Stimulated activated CD8-positive, alpha-beta memory T cell treated with anti-CD3 and anti-CD28 coated beads, Interleukin-12 subunit alpha, Interleukin-12 subunit beta, amount 100 ng/mL, for 4 hours (primary cell): ENCODE measurements around the gene TMEM234.
A peak's percentile ranks its signal among the peaks of the same experiment; 100 is the strongest.

Source experiments
- DNase-seq: peaks from one replicate; pipeline ENCODE4 v3.0.0-alpha.2; 2020; ENCODE audit warnings: low read depth

Gene TMEM234

DNA sequence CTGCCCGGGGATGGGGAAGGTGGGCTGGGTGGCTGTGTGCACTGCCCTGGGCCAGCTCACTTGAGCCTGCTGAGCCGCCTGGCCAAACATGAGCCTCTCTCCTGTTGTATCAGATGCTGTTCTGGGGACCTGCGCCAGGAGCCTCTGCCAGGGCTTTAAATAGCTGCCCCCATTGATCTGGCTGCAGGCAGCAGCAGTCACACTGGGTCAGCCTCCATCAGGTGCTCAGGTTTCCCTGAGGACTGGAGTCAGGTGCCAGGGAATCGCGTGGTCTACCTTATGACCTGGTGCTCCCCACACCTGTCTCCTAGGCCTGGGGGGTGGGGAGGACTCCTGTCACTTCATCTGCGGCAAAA lies 22.5 kb downstream of the TMEM234 start:
- no peak for DNase-seq

DNA sequence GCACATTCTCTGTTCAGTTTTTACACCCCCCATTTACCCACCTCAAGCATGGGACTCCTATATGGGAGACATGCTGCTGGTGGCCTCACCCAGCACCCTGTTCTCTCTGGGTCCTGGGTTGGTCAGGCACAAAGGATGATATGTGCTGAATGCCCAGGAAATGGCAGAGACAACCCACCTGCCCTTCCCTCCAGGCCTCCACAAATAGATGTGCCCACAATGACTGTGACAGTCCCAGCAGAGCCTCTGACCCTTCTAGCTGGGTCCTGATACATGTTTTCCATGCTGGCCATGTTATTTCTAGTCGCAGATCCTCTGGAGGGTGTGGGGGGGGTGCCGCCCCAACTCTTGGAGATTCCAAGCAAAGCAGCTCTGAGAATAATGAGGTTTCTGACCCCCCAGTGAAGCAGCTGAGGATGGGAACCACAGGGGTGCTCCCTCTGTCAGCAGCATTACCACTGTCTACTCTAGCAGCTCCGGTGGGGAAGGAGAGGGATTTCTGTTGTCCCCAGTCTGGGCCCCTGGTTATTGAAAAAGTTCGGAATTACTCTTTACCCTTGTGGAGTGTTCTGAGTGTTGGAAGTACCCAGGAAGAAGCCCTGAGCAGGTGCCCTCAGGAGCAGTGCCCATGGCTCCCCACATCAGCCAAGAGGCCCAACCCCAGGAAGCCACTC lies 23.0 kb downstream of the TMEM234 start:
- DNase-seq, result no peak

DNA sequence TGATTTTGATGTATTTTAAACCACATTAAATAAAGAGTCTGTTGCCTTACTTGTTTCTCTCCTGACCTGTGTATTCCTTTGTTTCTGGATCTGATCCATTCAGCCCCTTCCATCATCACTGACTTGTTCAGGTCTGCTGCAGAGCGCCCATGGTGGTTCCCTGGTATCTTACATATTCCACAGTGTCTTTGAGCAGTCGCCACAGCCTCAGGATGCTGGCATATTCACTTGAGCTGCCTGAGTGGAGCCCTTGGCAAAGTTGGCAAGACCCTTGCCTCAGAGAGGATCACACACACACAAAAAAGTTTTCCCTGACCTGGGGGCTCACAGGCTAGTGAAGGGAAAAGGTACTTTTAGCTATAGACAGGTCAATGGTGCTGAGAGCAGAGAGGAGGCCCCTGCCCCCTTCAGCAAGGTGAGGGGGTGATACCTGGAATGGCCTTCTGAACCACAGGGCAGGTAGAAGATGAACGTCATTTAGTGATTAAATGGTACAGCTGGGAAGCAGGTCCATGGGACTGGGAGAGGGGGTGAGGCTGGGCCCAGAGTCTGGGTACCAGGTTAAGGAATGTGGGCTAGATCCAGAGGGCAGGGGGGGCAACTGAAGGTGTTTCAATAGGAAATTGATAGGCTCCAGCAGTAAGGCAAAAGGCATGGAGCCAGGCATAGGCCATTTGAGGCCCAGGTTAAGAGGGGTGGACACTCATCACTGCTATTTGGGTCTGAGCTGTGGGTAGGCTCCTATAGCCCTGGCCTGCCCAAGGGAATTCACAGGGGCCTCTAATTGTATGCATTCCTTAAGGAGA lies 23.7 kb downstream of the TMEM234 start:
- DNase-seq, result no peak

DNA sequence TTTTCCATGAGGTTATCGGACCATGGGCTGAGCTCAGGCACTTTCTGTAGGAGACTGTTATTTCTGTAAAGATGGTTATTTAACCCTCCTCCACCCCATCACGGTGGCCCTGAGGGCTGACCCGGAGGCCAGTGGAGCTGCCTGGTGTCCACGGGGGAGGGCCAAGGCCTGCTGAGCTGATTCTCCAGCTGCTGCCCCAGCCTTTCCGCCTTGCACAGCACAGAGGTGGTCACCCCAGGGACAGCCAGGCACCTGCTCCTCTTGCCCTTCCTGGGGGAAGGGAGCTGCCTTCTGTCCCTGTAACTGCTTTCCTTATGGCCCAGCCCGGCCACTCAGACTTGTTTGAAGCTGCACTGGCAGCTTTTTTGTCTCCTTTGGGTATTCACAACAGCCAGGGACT lies 24.3 kb downstream of the TMEM234 start:
- DNase-seq, result no peak

DNA sequence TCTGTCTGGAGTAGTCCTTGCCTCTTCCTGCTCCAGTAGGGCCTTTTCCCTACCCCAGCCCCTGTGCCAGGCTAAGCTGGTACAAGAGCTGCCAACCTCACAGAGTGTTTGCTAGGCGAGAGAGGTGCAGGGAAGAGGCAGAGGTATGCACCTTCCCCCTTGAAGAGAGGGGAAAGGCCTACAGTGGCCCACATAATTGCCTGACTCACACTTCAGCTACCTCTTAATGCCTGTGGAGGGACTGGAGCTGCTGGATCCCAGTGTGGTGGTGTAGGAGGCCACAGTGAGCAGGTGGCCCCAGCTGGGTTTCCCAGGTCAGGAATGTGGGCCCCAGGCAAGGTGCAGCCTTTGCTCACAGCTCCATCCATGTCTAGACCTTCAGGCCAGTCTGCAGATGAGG lies 25.1 kb downstream of the TMEM234 start:
- no peak for DNase-seq

DNA sequence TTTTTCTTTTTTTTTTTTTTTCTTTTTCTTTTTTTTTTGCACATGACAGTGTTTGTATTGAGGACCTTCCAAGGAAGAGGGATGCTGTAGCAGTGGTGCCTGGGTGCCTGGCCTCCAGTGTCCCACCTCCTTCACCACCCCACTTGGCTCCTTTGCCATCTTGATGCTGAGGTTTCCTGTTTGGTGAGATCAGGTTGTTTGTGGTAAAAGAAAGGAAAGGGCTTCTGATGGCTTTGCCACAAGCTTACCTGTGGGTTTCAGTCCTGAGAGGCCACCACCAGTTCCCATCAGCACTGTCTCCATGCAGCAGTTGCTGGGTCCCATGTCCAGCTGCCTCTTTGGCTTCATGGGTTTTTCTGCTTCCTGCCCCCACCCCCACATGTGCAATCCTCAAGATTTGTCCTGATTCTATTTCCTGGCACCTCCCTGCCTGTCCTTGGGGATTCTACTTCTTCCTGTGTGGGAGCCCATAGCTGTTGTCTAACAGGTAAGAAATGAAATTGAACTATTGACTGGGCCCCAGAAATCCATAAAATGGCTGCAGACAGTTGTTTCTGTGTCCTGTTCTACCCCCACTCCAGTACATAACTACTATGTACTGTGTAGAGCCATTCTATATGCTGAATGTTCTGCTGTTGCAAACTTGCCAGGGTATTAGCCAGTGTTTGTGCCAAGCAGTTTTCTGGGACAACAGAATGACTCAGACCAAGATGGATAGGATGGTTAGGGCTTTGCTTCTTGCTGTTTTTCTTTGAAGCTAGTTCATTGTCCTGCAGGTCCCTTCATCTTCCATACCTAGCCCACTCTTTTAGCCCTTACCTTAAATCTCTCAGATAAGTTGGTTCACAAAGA lies 26.0 kb downstream of the TMEM234 start:
- no peak for DNase-seq

DNA sequence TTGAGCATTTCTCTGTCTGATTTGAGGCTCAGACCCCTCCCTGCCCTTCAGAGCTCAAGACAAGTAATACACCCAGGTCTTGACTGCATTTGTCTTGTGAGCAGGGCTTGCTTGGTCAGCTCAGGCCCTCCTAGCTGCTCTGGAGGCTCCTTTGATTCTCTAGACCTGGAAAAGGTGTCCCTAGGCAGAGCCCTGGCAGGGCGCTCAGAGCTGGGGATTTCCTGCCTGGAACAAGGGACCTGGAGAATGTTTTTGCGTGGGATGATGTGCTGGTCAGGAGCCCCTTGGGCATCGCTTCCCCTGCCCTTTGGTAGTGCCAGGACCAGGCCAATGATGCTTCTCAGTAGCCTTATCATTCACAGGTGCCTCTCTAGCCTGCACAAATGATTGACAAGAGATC lies 26.6 kb downstream of the TMEM234 start:
- no peak for DNase-seq

DNA sequence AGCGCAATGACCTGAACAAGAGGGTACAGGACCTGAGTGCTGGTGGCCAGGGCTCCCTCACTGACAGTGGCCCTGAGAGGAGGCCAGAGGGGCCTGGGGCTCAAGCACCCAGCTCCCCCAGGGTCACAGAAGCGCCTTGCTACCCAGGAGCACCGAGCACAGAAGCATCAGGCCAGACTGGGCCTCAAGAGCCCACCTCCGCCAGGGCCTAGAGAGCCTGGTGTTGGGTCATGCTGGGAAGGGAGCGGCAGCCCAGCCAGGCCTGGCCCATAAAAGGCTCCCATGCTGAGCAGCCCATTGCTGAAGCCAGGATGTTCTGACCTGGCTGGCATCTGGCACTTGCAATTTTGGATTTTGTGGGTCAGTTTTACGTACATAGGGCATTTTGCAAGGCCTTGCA lies 27.2 kb downstream of the TMEM234 start:
- DNase-seq, result no peak

DNA sequence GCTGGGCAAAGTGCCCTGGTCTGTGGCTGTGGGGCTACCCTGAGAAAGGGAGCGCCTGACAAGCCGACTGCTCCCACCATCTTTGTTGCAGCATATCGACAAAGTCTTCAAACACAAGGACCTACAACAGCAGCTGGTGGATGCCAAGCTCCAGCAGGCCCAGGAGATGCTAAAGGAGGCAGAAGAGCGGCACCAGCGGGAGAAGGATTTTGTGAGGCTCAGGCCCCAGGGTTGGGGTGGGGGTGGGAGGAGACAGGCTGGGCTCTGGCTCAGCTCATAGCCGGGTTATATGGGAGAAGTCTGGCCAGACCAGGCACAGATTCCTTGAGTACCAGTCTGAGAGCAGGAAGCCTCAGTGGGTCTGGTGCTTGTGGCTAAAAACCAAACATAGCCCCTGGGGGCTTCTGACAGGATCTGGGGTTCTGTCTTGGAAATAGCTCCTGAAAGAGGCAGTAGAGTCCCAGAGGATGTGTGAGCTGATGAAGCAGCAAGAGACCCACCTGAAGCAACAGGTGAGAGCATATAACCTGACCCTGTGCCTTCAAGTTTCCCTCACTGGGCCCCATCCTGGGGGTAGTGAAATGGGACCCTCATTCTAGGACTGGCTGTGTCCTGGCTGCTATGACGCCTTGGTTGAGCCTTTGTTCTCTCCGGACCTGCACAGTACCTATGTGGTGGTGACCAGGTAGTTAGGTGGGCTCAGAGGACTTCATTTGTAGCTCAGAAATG lies 29.8 kb downstream of the TMEM234 start:
- no peak for DNase-seq

DNA sequence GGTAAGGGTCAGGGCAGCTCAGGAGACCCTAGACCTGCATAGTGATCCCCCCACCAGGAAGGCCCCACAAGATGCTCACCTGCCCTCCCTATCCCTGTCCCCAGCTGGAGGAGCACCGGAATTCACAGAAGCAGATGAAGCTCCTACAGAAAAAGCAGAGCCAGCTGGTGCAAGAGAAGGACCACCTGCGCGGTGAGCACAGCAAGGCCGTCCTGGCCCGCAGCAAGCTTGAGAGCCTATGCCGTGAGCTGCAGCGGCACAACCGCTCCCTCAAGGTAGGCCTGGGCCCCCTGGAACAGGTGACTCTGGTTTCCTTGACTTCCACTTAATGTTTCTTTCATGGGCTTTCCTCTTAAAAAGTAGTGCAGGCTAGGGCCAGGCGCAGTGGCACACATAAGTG lies 34.3 kb downstream of the TMEM234 start:
- no peak for DNase-seq

DNA sequence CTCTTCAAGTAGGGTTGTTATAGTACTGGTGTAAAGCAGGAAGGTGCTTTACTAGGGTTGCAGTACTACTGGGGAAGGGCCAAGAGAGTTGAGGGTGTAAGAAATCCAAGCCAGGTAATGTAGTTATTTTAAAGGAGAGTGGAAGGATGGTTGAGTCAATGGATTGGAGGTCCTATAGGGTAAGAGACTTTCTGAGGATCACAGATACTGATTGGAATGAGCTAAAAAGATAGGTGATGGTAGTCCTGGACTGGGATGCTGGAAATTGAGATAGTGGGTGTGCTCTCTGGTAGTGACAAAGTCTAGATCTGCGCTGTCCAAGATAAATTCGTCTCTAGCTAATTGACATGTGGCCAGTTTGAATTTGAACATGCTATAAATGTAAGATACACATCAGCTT lies 35.7 kb downstream of the TMEM234 start:
- no peak for DNase-seq

DNA sequence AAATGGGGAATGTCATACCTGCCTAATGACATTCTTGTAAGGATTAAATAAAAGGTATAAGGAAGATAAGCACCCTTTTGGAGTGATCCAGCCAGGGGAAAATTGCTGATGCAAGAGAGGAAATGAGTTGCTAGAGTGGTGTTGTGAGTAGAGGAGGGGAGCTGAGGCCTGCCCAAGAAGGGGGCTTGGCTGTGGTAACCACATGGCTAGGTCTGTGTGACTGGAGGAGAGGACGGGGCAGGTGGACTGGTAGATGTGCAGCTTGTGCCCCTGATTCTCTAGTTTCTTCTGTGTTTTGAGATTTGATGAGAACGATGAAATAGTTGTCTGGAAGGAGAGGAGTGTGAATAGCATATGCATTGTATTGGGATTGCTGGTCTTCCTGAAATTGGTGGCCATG lies 36.1 kb downstream of the TMEM234 start:
- DNase-seq, result no peak

DNA sequence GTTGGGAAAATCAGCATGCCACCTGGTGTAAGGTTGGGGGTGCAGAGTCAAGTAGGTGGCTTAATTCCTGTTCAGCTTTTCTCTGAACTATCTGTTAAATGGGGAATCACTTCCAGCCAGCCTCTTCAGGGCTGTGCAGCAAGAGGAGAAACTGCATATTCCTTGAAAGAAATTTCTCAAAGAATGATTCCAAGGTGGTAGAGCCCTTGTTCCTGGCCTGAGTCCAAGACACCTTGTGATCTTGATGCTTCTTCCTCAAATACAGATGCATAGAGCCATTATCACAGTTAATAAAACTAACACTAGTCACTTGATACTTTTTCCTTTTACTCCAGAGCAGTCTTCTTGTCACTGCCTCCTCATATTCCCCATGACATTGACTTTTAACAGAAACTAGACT lies 37.5 kb downstream of the TMEM234 start:
- no peak for DNase-seq

DNA sequence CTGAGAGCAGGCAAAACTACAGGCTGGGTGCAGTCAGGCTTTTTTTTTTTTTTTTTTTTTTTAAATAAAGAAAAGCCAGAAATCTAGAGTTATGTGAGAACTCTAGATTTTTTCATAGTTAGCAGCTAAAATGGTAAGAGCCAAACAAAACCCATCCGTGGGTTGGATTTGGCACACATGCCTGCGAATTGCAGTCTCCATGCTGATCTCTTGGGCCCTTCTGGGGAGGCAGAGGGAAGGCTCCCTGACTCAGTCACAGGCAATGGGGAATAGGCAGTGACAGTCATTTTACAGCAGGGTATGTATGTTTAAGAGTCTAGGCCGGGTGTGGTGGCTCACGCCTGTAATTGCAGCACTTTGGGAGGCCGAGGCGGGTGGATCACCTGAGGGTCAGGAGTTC lies 40.1 kb downstream of the TMEM234 start:
- DNase-seq, result no peak

DNA sequence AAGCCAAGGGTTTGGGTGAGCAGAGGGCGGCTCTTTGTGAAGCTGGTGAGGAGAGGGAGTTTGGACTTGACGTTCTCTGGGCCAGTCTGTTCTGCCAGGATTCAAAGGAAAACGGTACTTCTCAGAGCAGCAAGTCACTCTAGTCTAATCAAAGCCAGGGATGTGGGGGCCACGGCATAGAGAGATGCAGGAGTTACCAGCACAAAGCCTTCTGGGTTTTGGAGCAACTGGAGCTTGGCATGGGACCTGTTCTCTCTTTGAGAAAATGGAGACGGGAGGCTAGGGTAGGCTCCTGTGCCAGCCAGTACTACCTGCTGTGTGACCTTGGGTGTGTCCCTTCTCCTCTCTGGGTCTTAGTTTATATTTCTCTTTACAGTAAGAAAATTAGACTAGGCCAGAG lies 40.6 kb downstream of the TMEM234 start:
- DNase-seq, result no peak

DNA sequence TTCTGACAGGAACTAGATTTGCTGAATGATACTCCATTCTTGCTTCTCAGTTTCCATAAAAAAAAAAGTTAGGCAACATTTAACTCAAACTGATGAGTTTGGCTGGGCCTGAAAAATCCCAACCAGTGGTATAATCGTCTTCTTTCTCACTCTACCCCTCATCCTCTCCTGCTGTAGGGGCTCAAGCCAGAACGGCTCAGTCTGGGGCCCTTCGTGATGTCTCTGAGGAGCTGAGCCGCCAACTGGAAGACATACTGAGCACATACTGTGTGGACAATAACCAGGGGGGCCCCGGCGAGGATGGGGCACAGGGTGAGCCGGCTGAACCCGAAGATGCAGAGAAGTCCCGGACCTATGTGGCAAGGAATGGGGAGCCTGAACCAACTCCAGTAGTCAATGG lies 41.1 kb downstream of the TMEM234 start:
- DNase-seq, result no peak

DNA sequence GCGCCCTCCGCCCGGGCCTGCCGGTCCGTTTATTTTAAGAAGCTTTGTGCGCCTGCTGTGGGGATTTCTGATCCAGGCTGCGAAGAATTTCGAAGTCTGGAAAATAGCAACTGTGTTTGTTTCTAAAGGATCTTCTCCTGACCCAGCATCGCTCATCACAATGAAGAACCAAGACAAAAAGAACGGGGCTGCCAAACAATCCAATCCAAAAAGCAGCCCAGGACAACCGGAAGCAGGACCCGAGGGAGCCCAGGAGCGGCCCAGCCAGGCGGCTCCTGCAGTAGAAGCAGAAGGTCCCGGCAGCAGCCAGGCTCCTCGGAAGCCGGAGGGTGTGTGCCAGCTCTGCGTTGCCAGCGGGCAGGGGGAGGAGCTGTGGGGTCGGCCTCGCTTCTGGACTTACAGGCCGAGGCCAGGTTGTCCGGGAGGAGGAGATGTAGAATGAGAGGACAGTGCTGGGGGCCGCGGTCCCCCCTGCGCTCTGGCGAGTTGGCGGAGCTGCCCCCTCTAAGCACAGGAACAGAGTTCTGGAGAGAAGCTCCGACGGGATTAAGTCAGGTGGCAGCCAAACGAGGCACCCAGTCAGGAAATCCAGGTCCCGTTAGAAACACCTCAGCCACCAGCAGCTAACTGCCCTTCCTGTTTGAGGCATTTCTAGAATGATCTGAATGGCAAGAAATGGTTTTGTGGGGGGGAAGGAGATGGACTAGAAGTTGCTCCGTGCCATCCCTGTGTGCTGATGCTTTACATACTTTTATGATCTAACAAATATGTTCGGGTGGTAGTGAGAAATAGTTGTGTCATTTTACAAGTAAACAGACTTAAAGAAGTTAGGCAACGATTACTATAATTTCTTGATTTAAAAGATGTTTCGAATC lies 41.7 kb downstream of the TMEM234 start:
- DNase-seq, result no peak

DNA sequence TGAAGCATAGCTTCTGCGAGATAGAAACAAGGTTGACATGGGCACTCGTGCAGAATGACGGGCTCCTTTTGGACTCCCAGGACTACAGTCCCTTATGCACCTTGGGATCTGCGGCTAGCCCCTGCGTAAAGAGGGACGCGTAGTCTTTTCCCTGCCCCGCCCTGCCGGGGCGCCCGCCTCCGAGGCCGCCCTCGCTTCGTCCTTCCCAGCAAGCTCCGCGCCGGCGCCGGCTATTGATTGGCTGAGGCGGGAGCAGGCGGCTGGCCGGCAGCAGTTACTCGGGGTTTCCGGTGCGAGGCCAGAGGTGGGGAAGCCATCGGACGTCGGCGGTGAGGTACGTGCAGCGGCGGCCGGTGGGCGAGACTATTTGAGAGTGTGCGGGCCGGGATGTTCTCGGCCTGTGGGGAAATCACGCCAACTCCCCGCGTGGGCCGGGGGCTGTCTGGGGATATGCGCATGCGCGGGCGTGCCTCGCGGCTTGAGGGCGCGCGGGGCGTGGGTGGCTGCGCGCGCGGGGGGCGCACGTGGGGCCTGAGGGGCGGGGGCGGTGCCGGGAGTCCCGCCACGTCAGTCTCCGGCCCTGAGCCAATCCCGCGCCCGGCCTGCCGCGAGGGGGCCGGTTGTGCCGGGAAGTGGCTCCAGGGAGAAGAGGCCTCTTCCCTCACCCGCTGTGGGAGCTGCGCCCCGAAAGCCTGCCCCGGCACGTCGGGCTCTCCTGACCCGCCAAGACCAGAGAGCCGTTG lies 42.5 kb downstream of the TMEM234 start, which contains the start of gene TXLNA:
Gene TXLNA, plus strand, starts transcription at position 233 of the 743 bp plus-strand sequence. CDS start 671 bp downstream, outside the sequence.
- peak; percentile 87 for DNase-seq

DNA sequence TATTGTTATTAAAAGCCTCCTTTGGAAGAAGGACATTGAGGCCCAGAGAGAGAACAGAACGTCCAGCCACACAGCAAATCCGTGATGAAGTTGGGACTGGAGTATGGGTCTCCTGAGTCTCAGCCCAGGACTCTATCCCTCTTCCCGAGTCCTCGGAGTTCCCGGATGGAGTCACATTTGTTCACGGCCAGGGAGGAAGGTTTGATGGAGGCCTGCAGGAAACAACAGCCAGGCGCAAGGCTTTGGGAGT lies 43.0 kb downstream of the TMEM234 start:
- no peak for DNase-seq

DNA sequence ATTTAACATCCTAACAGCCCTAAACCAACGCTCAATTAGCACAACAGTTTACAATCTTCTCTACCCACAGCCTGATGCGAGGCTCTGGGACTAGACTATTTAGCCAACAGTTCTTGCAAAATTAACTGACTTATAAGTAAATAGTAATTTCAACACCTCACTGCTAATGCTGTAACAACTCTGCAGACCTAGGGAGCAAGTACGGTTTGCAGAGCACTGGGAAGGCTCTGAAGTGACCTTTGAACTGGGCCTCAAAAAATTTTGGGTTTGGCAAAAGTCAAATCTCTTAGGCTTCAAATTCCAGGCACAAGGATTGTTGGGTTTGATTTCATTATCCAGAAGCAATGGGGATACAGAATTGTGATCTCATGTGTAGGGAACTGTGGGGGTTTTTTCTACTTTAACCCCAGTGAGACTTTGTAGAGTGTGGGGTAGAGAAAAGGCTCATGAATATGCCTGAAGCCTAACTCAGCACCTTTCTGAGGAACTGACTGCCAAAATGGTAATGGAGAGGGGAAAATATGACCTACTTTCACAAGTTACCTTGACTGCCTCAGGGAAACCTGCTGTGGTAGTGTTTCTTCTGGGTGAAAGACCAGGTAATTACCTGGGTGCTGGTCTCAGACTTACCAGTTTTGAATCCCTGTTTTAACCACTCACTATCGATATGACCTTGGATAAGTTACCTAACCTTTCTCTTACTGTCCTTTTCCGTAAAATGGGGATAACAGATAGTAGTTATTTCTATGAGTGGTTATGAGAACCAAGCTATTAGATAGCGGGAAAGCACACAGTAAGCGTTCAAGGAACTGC lies 43.6 kb downstream of the TMEM234 start:
- no peak for DNase-seq
